Keratinocyte (primary cell): ENCODE measurements around the gene GPR152. TPM values are rescaled to one million over a fixed set of nuclear protein-coding genes. Genes with fewer than 3 reads are reported as not detected.

Experiments used
- DNase-seq: peaks from one replicate; pipeline ENCODE4 v3.0.0-alpha.2; 2011; ENCODE audit warnings: low read depth, missing footprints, low spot score
- FAIRE-seq: peaks from 2 replicates; lab custom pipeline; 2011; peaks lifted over from hg19 to GRCh38; lab: Jason Lieb, UNC
- H2AFZ ChIP-seq: 2 replicates; pipeline ENCODE4 v1.6.0; 2012; ENCODE audit warnings: low read length, control low read depth, inconsistent platforms; ENCODE audit not compliant: control insufficient read depth
- H3K27ac ChIP-seq: 2 replicates; pipeline ENCODE4 v1.5.1; 2011; ENCODE audit warnings: low read length; ENCODE audit not compliant: control insufficient read depth, insufficient read depth
- H3K27me3 ChIP-seq: 3 replicates; pipeline ENCODE4 v1.6.0; 2011; ENCODE audit warnings: low read length; ENCODE audit not compliant: control insufficient read depth, insufficient read depth; ENCODE audit errors: extremely low read depth
- H3K36me3 ChIP-seq, 2 experiments: 2 replicates in 1 of 2; 3 replicates in 1 of 2; pipeline ENCODE4 v1.5.1; 2011; ENCODE audit warnings: low read length in 2 of 2, mild to moderate bottlenecking in 1 of 2; ENCODE audit not compliant: control insufficient read depth in 2 of 2, insufficient read depth in 2 of 2; ENCODE audit errors: extremely low read depth in 1 of 2
- H3K4me1 ChIP-seq: 3 replicates; pipeline ENCODE4 v1.5.1; 2011; ENCODE audit warnings: low read length; ENCODE audit not compliant: control insufficient read depth, insufficient read depth; ENCODE audit errors: extremely low read depth
- H3K4me2 ChIP-seq: 3 replicates; pipeline ENCODE4 v1.6.0; 2011; ENCODE audit warnings: low read depth, low read length; ENCODE audit not compliant: control insufficient read depth, insufficient read depth; ENCODE audit errors: extremely low read depth
- H3K4me3 ChIP-seq, 3 experiments: fragments of 200-600 bp in 1 of 3; sonication (generic) in 1 of 3; 2 replicates in 2 of 3; 3 replicates in 1 of 3; pipeline ENCODE4 v1.5.1; 2011 to 2016; ENCODE audit warnings: low read length in 3 of 3, mild to moderate bottlenecking in 3 of 3, control low read depth in 2 of 3, inconsistent platforms in 1 of 3, low read depth in 1 of 3, mixed read lengths in 1 of 3, mixed run types in 1 of 3, moderate library complexity in 1 of 3; ENCODE audit not compliant: control insufficient read depth in 2 of 3, insufficient read depth in 2 of 3; ENCODE audit errors: extremely low read depth in 1 of 3
- H3K79me2 ChIP-seq: 2 replicates; pipeline ENCODE4 v1.6.0; 2012; ENCODE audit warnings: low read length; ENCODE audit not compliant: control insufficient read depth, insufficient read depth
- H3K9ac ChIP-seq: 3 replicates; pipeline ENCODE4 v1.6.0; 2011; ENCODE audit warnings: low read length; ENCODE audit not compliant: control insufficient read depth, insufficient read depth; ENCODE audit errors: extremely low read depth
- H3K9me1 ChIP-seq: 3 replicates; pipeline ENCODE4 v1.6.0; 2011; ENCODE audit warnings: low read length; ENCODE audit not compliant: control insufficient read depth, insufficient read depth; ENCODE audit errors: extremely low read depth
- H3K9me3 ChIP-seq: 2 replicates; pipeline ENCODE4 v1.5.1; 2012; ENCODE audit warnings: low read depth, low read length; ENCODE audit not compliant: control insufficient read depth
- H4K20me1 ChIP-seq: 3 replicates; pipeline ENCODE4 v1.6.0; 2011; ENCODE audit warnings: low read length; ENCODE audit not compliant: control insufficient read depth, insufficient read depth; ENCODE audit errors: extremely low read depth
- EZH2 ChIP-seq: IDR thresholded peaks from one replicate; pipeline ENCODE4 v1.6.1; 2012; ENCODE audit warnings: inconsistent platforms, mild to moderate bottlenecking, low read length, moderate library complexity
- dilution Hi-C: fragments of 300-500 bp; cut with MboI; formaldehyde crosslinking; loops from one replicate; pipeline ENCODE4 v1.7.0; 2020; ENCODE audit warnings: low sequenced_read_pairs; ENCODE audit not compliant: extremely low pct_ligation_motif_present
- polyA plus RNA-seq, 5 experiments: library from polyadenylated mRNA; depleted of rRNA in 3 of 5; stranded (reverse) in 3 of 5; stranded (forward) in 1 of 5; unstranded in 1 of 5; fragments of >200 nt; gene quantifications; 1 replicate in 1 of 5; 2 replicates in 3 of 5; 3 replicates in 1 of 5; pipeline versions ENCODE4 v1.2.1 to v1.2.3, GENCODE V29; 2011 to 2012; ENCODE audit warnings: missing spikeins in 2 of 5, low read depth in 1 of 5, low replicate concordance in 1 of 5
- TF ChIP-seq, protein P1 (sequence below), 3 experiments: IDR thresholded peaks in 1 of 3; conservative IDR thresholded peaks in 1 of 3; optimal IDR thresholded peaks in 1 of 3; 2 replicates in 2 of 3; 3 replicates in 1 of 3; pipeline versions ENCODE3 to v1.5.1; 2011; ENCODE audit warnings: low read length in 3 of 3, mild to moderate bottlenecking in 3 of 3, moderate library complexity in 2 of 3, control low read depth in 1 of 3, inconsistent platforms in 1 of 3; ENCODE audit not compliant: insufficient read depth in 2 of 3; ENCODE audit errors: extremely low read depth in 1 of 3

GPR152 gene
- polyA plus RNA-seq, 1 donor (not counting 4 experiments of a cell fraction or from before 2014, with no cell fraction given), result not detected

DNA sequence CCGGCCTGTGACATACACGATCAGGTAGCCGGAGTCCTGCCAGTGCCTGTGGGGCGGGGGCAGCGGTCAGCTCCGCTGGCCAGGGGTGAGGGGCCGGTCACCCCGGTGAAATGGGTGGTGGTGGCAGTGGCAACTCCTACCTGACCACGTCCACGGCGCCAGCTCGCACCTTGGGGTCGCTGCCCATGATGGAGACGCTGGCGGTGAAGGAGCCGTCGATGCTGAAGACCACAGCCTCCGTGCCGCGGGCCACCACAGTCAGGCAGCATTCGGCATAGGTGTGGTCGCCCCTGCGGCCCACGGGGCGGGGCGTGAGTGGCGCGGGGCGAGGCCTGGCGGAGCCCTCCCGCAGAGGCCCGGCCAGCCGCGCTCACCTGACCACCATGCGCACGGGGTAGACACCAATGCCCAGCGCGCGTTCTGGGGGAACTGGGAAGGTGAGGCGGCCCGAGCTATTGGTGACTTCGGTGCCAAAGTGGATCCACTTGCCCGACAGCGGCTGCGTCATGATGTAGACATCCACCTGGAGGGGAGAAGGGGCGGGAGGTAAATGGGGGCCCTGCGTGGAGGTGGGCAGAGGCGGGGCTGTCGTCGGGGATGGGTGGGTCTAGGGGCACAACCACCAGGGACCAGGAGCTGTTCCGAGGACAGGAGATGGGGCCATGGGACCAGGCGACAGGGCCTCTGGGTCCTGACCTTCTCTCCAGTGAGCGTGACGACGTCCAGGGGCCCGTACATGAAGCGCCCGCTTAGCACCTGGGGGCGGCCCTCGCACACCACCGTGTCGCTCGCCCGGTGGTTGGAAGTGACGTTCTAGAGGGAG lies 41.2 kb upstream of the GPR152 start:
- TF ChIP-seq, protein P1, sequence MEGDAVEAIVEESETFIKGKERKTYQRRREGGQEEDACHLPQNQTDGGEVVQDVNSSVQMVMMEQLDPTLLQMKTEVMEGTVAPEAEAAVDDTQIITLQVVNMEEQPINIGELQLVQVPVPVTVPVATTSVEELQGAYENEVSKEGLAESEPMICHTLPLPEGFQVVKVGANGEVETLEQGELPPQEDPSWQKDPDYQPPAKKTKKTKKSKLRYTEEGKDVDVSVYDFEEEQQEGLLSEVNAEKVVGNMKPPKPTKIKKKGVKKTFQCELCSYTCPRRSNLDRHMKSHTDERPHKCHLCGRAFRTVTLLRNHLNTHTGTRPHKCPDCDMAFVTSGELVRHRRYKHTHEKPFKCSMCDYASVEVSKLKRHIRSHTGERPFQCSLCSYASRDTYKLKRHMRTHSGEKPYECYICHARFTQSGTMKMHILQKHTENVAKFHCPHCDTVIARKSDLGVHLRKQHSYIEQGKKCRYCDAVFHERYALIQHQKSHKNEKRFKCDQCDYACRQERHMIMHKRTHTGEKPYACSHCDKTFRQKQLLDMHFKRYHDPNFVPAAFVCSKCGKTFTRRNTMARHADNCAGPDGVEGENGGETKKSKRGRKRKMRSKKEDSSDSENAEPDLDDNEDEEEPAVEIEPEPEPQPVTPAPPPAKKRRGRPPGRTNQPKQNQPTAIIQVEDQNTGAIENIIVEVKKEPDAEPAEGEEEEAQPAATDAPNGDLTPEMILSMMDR (optimal IDR thresholded peaks at IDR 0.05 in 1 of 3, IDR thresholded peaks at IDR 0.05 in 1 of 3, conservative IDR thresholded peaks at IDR 0.05 in 1 of 3; ENCODE audit: extremely low read depth in 1 of 3, insufficient read depth in 2 of 3, low read length in 3 of 3), result no peak
- no peak for TF ChIP-seq EZH2
- no peaks in the 10 kb centered on the region for H3K9me1 ChIP-seq
- no peaks in the 10 kb centered on the region for H3K9me3 ChIP-seq
- no peak overlapping the region for H3K4me2 ChIP-seq
- H3K27ac ChIP-seq, result no peak overlapping the region
- no peaks in the 10 kb centered on the region for H3K27me3 ChIP-seq
- no peaks in the 10 kb centered on the region for H3K79me2 ChIP-seq
- H3K4me3 ChIP-seq, result no peak overlapping the region
- no peak overlapping the region for H2AFZ ChIP-seq
- no peak for DNase-seq
- H4K20me1 ChIP-seq, result no peaks in the 10 kb centered on the region
- H3K4me1 ChIP-seq, result no peaks in the 10 kb centered on the region
- H3K36me3 ChIP-seq, result peaks cover 16 to 30% of the 10 kb centered on the region in 2 experiments
- FAIRE-seq, result no peak
- dilution Hi-C loops, result no loop called here
- no peak overlapping the region for H3K9ac ChIP-seq

DNA sequence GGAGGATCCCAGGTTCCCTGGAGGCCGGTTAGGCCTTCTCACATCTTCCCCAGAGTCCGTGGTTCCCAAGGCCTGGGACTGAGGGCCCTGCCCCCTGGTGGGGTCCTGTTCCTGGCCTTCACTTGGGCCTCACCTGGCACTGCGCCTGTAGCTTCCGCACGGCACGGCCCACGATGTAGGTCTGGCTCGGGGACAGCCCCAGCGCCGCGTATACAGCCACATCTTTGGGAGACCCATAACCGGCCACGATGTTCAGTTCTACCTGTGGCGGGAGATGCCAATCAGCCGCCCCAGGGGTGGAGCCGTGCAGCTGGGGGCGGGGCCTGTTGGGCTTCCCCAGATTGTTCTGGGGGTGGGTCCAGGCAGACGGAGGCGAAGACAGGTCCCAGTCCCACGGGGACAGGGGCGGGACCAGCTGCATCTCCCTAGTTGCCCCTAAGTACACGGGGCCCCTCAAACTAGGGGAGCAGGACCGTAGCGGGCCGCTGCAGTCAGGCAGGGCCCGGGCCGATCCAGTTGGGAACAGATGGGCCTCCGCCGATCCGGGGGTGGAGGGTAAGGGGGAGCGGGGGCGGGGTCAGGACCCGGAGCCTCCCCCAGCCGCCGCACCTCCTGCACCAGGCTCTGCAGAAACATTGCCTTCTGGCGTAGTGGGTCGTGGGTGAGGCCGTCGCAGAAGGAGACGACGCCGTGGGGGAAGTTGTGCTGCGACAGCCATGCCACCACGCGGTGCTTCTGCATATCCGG lies 40.4 kb upstream of the GPR152 start:
- H4K20me1 ChIP-seq, result no peaks in the 10 kb centered on the region
- H3K27ac ChIP-seq, result no peak overlapping the region
- no peaks in the 10 kb centered on the region for H3K4me1 ChIP-seq
- no peak overlapping the region for H3K4me2 ChIP-seq
- no peak overlapping the region for H2AFZ ChIP-seq
- dilution Hi-C loops, result no loop called here
- FAIRE-seq, result no peak
- no peaks in the 10 kb centered on the region for H3K79me2 ChIP-seq
- no peak overlapping the region for H3K4me3 ChIP-seq
- peaks cover 18 to 30% of the 10 kb centered on the region in 2 experiments for H3K36me3 ChIP-seq
- H3K27me3 ChIP-seq, result no peaks in the 10 kb centered on the region
- TF ChIP-seq, protein P1 (optimal IDR thresholded peaks at IDR 0.05 in 1 of 3, IDR thresholded peaks at IDR 0.05 in 1 of 3, conservative IDR thresholded peaks at IDR 0.05 in 1 of 3; ENCODE audit: extremely low read depth in 1 of 3, insufficient read depth in 2 of 3, low read length in 3 of 3), result no peak
- TF ChIP-seq EZH2, result no peak
- no peak for DNase-seq
- H3K9me3 ChIP-seq, result no peaks in the 10 kb centered on the region
- no peaks in the 10 kb centered on the region for H3K9me1 ChIP-seq
- no peak overlapping the region for H3K9ac ChIP-seq
